Measurements from ENCODE around the gene ZNF423.

ZNF423 gene

GRCh38 chr16:49869731-49870130, 13.8 kb upstream of the ZNF423 start:
- DNase-seq: no peak

GRCh38 chr16:49867796-49868668, 12.1 kb upstream of the ZNF423 start:
- DNase-seq: no peak

- no peak for DNase-seq
These were observed 11.3 kb upstream of the ZNF423 start for GRCh38 chr16:49867234-49867633.

- DNase-seq: no peak
These were observed 10.7 kb upstream of the ZNF423 start for GRCh38 chr16:49866595-49867071.

- no peak for DNase-seq
These were observed 6.8 kb upstream of the ZNF423 start for GRCh38 chr16:49862694-49863093.

- no peak for DNase-seq
These were observed 5.4 kb upstream of the ZNF423 start for GRCh38 chr16:49861299-49861698.

GRCh38 chr16:49860593-49860992, 4.7 kb upstream of the ZNF423 start:
- no peak for DNase-seq

GRCh38 chr16:49859125-49859811, 3.4 kb upstream of the ZNF423 start:
- DNase-seq: peak; percentile 13

- peak; percentile 29 for DNase-seq
These were observed 2.5 kb upstream of the ZNF423 start for GRCh38 chr16:49858200-49859124.

GRCh38 chr16:49857423-49858181, 1.7 kb upstream of the ZNF423 start:
- DNase-seq: peak; percentile 48

- peak; percentile 14 for DNase-seq
These were observed 889 bp upstream of the ZNF423 start for GRCh38 chr16:49856672-49857330.

- peak; percentile 80 for DNase-seq
These were observed 561 bp downstream of the ZNF423 start for GRCh38 chr16:49855280-49855821.

- peak; percentile 14 for DNase-seq
These were observed 1.1 kb downstream of the ZNF423 start for GRCh38 chr16:49854796-49855203.

GRCh38 chr16:49854188-49854795, 1.6 kb downstream of the ZNF423 start:
- DNase-seq: no peak

GRCh38 chr16:49852279-49852678, 3.6 kb downstream of the ZNF423 start:
- no peak for DNase-seq

- DNase-seq: no peak
These were observed 4.5 kb downstream of the ZNF423 start for GRCh38 chr16:49851468-49851787.

GRCh38 chr16:49850558-49851467, 5.1 kb downstream of the ZNF423 start:
- DNase-seq: no peak

GRCh38 chr16:49849754-49850108, 6.2 kb downstream of the ZNF423 start:
- DNase-seq: no peak

- no peak for DNase-seq
These were observed 6.7 kb downstream of the ZNF423 start for GRCh38 chr16:49849037-49849753.
